GM21390 (cell line): ENCODE data around the gene H6PD.

Source experiments
- ATAC-seq: cut with Tn5 transposase; IDR thresholded peaks from one replicate; pipeline ENCODE4 v1.9.1; 2021; ENCODE audit not compliant: unreplicated experiment

Gene H6PD

GRCh38 chr1:9275567-9276034 is 41.0 kb downstream of the H6PD start:
- no peak for ATAC-seq

GRCh38 chr1:9278116-9278515 is 43.5 kb downstream of the H6PD start:
- ATAC-seq = no peak

GRCh38 chr1:9278585-9279153 is 44.1 kb downstream of the H6PD start:
- ATAC-seq = no peak

- no peak for ATAC-seq
Observed at GRCh38 chr1:9279172-9279840, 44.7 kb downstream of the H6PD start.

GRCh38 chr1:9280015-9280860 is 45.7 kb downstream of the H6PD start:
- ATAC-seq = no peak

- ATAC-seq = no peak
Observed at GRCh38 chr1:9281071-9281827, 46.7 kb downstream of the H6PD start.

GRCh38 chr1:9281908-9282695 is 47.5 kb downstream of the H6PD start:
- ATAC-seq = no peak

GRCh38 chr1:9282696-9282955 is 48.1 kb downstream of the H6PD start:
- ATAC-seq = no peak

- ATAC-seq = no peak
Observed at GRCh38 chr1:9284061-9284460, 49.5 kb downstream of the H6PD start.

GRCh38 chr1:9286556-9286955 is 52.0 kb downstream of the H6PD start:
- ATAC-seq = no peak

GRCh38 chr1:9289090-9289534 is 54.5 kb downstream of the H6PD start:
- no peak for ATAC-seq

GRCh38 chr1:9289711-9290485 is 55.3 kb downstream of the H6PD start:
- ATAC-seq = no peak

GRCh38 chr1:9291914-9292360 is 57.4 kb downstream of the H6PD start:
- ATAC-seq = no peak

- ATAC-seq = no peak
Observed at GRCh38 chr1:9292361-9293240, 58.0 kb downstream of the H6PD start, which contains the start of gene SPSB1. TSS of gene SPSB1 (plus strand) at chr1:9292894. CDS start at chr1:9355892, 62,998 bp downstream.

GRCh38 chr1:9293241-9293532 is 58.6 kb downstream of the H6PD start:
- no peak for ATAC-seq

GRCh38 chr1:9293533-9294404 is 59.2 kb downstream of the H6PD start:
- no peak for ATAC-seq

GRCh38 chr1:9294405-9294773 is 59.8 kb downstream of the H6PD start:
- ATAC-seq = no peak
